Parathyroid adenoma (tissue), 2 donors: ENCODE measurements around the gene MYPOP.

ENCODE experiments used
- H2AFZ ChIP-seq: fragments of 300-600 bp; sonication (generic); one replicate; pipeline ENCODE4 v1.7.0; 2017; ENCODE audit warnings: antibody characterized with exemption, mild to moderate bottlenecking
- H3K27ac ChIP-seq: fragments of 300-600 bp; sonication (generic); one replicate; pipeline ENCODE4 v1.7.0; 2017
- H3K27me3 ChIP-seq: fragments of 300-600 bp; sonication (generic); one replicate; pipeline ENCODE4 v1.7.0; 2017; ENCODE audit warnings: low read length; ENCODE audit not compliant: control insufficient read depth, insufficient read depth
- H3K36me3 ChIP-seq: fragments of 300-600 bp; sonication (generic); one replicate; pipeline ENCODE4 v1.7.0; 2017; ENCODE audit warnings: low read length; ENCODE audit not compliant: control insufficient read depth, insufficient read depth
- H3K4me1 ChIP-seq: fragments of 300-600 bp; sonication (generic); one replicate; pipeline ENCODE4 v1.7.0; 2017; ENCODE audit warnings: control low read depth
- H3K4me2 ChIP-seq: fragments of 300-600 bp; sonication (generic); one replicate; pipeline ENCODE4 v1.7.0; 2017; ENCODE audit warnings: low read length
- H3K4me3 ChIP-seq: fragments of 300-600 bp; sonication (generic); one replicate; pipeline ENCODE4 v1.7.0; 2017; ENCODE audit warnings: low read depth, low read length
- H3K79me2 ChIP-seq: fragments of 300-600 bp; sonication (generic); one replicate; pipeline ENCODE4 v1.7.0; 2017; ENCODE audit warnings: control low read depth
- H3K9ac ChIP-seq: fragments of 300-600 bp; sonication (generic); one replicate; pipeline ENCODE4 v1.7.0; 2017; ENCODE audit warnings: mild to moderate bottlenecking
- H3K9me3 ChIP-seq: fragments of 300-600 bp; sonication (generic); one replicate; pipeline ENCODE4 v1.7.0; 2017; ENCODE audit warnings: low read length; ENCODE audit not compliant: control insufficient read depth
- CTCF ChIP-seq: fragments of 300-600 bp; sonication (generic); IDR thresholded peaks from one replicate; pipeline ENCODE4 v1.7.0; 2017; ENCODE audit warnings: antibody characterized with exemption, mild to moderate bottlenecking
- donor health status: primary hyperparathyroidism.

The MYPOP gene

GRCh38 chr19:45901912-45902650 lies at the start of gene MYPOP:
Gene MYPOP (minus strand): TSS chr19:45902613. CDS start chr19:45901773, 840 bp downstream.
- Histone ChIP-seq H3K4me3 (peak within 1 kb of the TSS; percentile 91), H3K4me1 (peaks cover 6% of the 10 kb centered on the region), H3K27ac (peak within 1 kb of the TSS; percentile 82), H3K27me3 (no peaks in the 10 kb centered on the region), H2AFZ (peak within 1 kb of the TSS; percentile 99), H3K4me2 (peak within 1 kb of the TSS; percentile 90), H3K9ac (peak within 1 kb of the TSS; percentile 41), H3K36me3 (no peaks in the 10 kb centered on the region), H3K9me3 (no peaks in the 10 kb centered on the region), H3K79me2 (no peaks in the 10 kb centered on the region)
- no peak for TF ChIP-seq CTCF

GRCh38 chr19:45947926-45948325 lies 45.5 kb upstream of the MYPOP start:
- TF ChIP-seq CTCF = no peak
- H3K27ac ChIP-seq = no peak overlapping the region
- H3K36me3 ChIP-seq = no peaks in the 10 kb centered on the region
- H2AFZ ChIP-seq = no peak overlapping the region
- no peak overlapping the region for H3K9ac ChIP-seq
- H3K4me2 ChIP-seq = no peak overlapping the region
- no peaks in the 10 kb centered on the region for H3K79me2 ChIP-seq
- H3K4me1 ChIP-seq = peaks cover 2% of the 10 kb centered on the region
- H3K9me3 ChIP-seq = no peaks in the 10 kb centered on the region
- no peaks in the 10 kb centered on the region for H3K27me3 ChIP-seq
- H3K4me3 ChIP-seq = no peak overlapping the region

GRCh38 chr19:45940515-45940805 lies 38.0 kb upstream of the MYPOP start:
- Histone ChIP-seq H3K27ac (no peak overlapping the region), H2AFZ (no peak overlapping the region), H3K79me2 (no peaks in the 10 kb centered on the region), H3K36me3 (no peaks in the 10 kb centered on the region), H3K27me3 (no peaks in the 10 kb centered on the region), H3K9ac (no peak overlapping the region), H3K4me3 (no peak overlapping the region), H3K4me2 (no peak overlapping the region), H3K4me1 (no peaks in the 10 kb centered on the region), H3K9me3 (no peaks in the 10 kb centered on the region)
- no peak for TF ChIP-seq CTCF

GRCh38 chr19:45939792-45940514 lies 37.5 kb upstream of the MYPOP start:
- TF ChIP-seq CTCF = no peak
- H3K9ac ChIP-seq = no peak overlapping the region
- no peaks in the 10 kb centered on the region for H3K27me3 ChIP-seq

More at GRCh38 chr19:45939792-45940514, 37.5 kb upstream of the MYPOP start:
- Histone ChIP-seq H2AFZ (no peak overlapping the region), H3K79me2 (no peaks in the 10 kb centered on the region), H3K4me1 (no peaks in the 10 kb centered on the region), H3K9me3 (no peaks in the 10 kb centered on the region), H3K4me3 (no peak overlapping the region), H3K4me2 (no peak overlapping the region), H3K27ac (no peak overlapping the region), H3K36me3 (no peaks in the 10 kb centered on the region)
